NCI-H2196 treated with DMSO at 0.1 percent for 48 hours (cell line): Measurements from ENCODE around the gene TRMT44.
"Not testable (repeated sequence)": the region's sequence is repeated elsewhere in the genome, so short reads cannot be mapped to it uniquely, and the experiment has no call there.

Source experiments
- DNase-seq: peaks from one replicate; lab custom pipeline; 2025; ENCODE audit not compliant: unreplicated experiment; lab: John Stamatoyannopoulos, UW

The TRMT44 gene

GRCh38 chr4:8491478-8491877, 50.9 kb downstream of the TRMT44 start:
- not testable (repeated sequence) for DNase-seq

GRCh38 chr4:8492174-8492573, 51.6 kb downstream of the TRMT44 start:
- DNase-seq = no peak

GRCh38 chr4:8493484-8493883, 52.9 kb downstream of the TRMT44 start:
- no peak for DNase-seq

GRCh38 chr4:8494218-8494617, 53.6 kb downstream of the TRMT44 start:
- DNase-seq = no peak

GRCh38 chr4:8494983-8495548, 54.5 kb downstream of the TRMT44 start:
- DNase-seq = no peak

GRCh38 chr4:8495803-8496202, 55.2 kb downstream of the TRMT44 start:
- no peak for DNase-seq

- no peak for DNase-seq
Measured at GRCh38 chr4:8497762-8498161, 57.2 kb downstream of the TRMT44 start.

GRCh38 chr4:8500966-8501365, 60.4 kb downstream of the TRMT44 start:
- DNase-seq = no peak

GRCh38 chr4:8501781-8502180, 61.2 kb downstream of the TRMT44 start:
- DNase-seq = no peak

- no peak for DNase-seq
Measured at GRCh38 chr4:8502371-8502770, 61.8 kb downstream of the TRMT44 start.

GRCh38 chr4:8502836-8503585, 62.4 kb downstream of the TRMT44 start:
- no peak for DNase-seq

- no peak for DNase-seq
Measured at GRCh38 chr4:8503801-8504200, 63.2 kb downstream of the TRMT44 start.

- peak; percentile 55 for DNase-seq
Measured at GRCh38 chr4:8504279-8505007, 63.9 kb downstream of the TRMT44 start.

GRCh38 chr4:8505229-8505628, 64.7 kb downstream of the TRMT44 start:
- no peak for DNase-seq

- no peak for DNase-seq
Measured at GRCh38 chr4:8506006-8506372, 65.4 kb downstream of the TRMT44 start.

- no peak for DNase-seq
Measured at GRCh38 chr4:8506373-8507195, 66.0 kb downstream of the TRMT44 start.

GRCh38 chr4:8507196-8507570, 66.6 kb downstream of the TRMT44 start:
- no peak for DNase-seq

GRCh38 chr4:8507624-8508023, 67.0 kb downstream of the TRMT44 start:
- no peak for DNase-seq

- no peak for DNase-seq
Measured at GRCh38 chr4:8508266-8508665, 67.7 kb downstream of the TRMT44 start.

GRCh38 chr4:8508740-8509139, 68.2 kb downstream of the TRMT44 start:
- no peak for DNase-seq

GRCh38 chr4:8509311-8509950, 68.9 kb downstream of the TRMT44 start:
- DNase-seq = no peak
